ENCODE results near the gene NINJ1. TPM values are rescaled to one million over a fixed set of nuclear protein-coding genes. Genes with fewer than 3 reads are reported as not detected.

The NINJ1 gene
- total RNA-seq, 1 experiment from 2014 or later: 19.9 TPM

GRCh38 chr9:93100276-93100636 is 33.8 kb downstream of the NINJ1 start:
- DNase-seq (ENCODE audit: low read depth): no peak

- DNase-seq (ENCODE audit: low read depth): no peak
Observed at GRCh38 chr9:93099551-93100275, 34.3 kb downstream of the NINJ1 start.

- peak; percentile 99 for DNase-seq (ENCODE audit: low read depth)
Observed at GRCh38 chr9:93098236-93098946, 35.7 kb downstream of the NINJ1 start.

GRCh38 chr9:93097511-93098201 is 36.4 kb downstream of the NINJ1 start:
- no peak for DNase-seq (ENCODE audit: low read depth)

- DNase-seq (ENCODE audit: low read depth): no peak
Observed at GRCh38 chr9:93096811-93097382, 37.2 kb downstream of the NINJ1 start.

- DNase-seq (ENCODE audit: low read depth): peak; percentile 60
Observed at GRCh38 chr9:93096131-93096802, 37.8 kb downstream of the NINJ1 start, which contains the start of gene CARD19. CARD19 (plus strand) TSS chr9:93096217; CDS start chr9:93096346, 129 bp downstream.

GRCh38 chr9:93095205-93096130 is 38.6 kb downstream of the NINJ1 start:
- DNase-seq (ENCODE audit: low read depth): peak; percentile 99

- DNase-seq (ENCODE audit: low read depth): no peak
Observed at GRCh38 chr9:93094658-93095204, 39.3 kb downstream of the NINJ1 start.

GRCh38 chr9:93093877-93094657 is 40.0 kb downstream of the NINJ1 start:
- DNase-seq (ENCODE audit: low read depth): no peak

- no peak for DNase-seq (ENCODE audit: low read depth)
Observed at GRCh38 chr9:93093127-93093876, 40.7 kb downstream of the NINJ1 start.

GRCh38 chr9:93092251-93092991 is 41.6 kb downstream of the NINJ1 start:
- no peak for DNase-seq (ENCODE audit: low read depth)

- peak; percentile 69 for DNase-seq (ENCODE audit: low read depth)
Observed at GRCh38 chr9:93091453-93092081, 42.5 kb downstream of the NINJ1 start.

GRCh38 chr9:93091056-93091452 is 43.0 kb downstream of the NINJ1 start:
- no peak for DNase-seq (ENCODE audit: low read depth)

GRCh38 chr9:93090091-93090655 is 43.9 kb downstream of the NINJ1 start:
- no peak for DNase-seq (ENCODE audit: low read depth)

GRCh38 chr9:93089481-93089991 is 44.5 kb downstream of the NINJ1 start:
- DNase-seq (ENCODE audit: low read depth): no peak

GRCh38 chr9:93089024-93089423 is 45.0 kb downstream of the NINJ1 start:
- DNase-seq (ENCODE audit: low read depth): no peak

GRCh38 chr9:93088656-93089015 is 45.4 kb downstream of the NINJ1 start:
- no peak for DNase-seq (ENCODE audit: low read depth)

Data from Daoy (cell line).